ENCODE measurements around the gene CCDC91.

The CCDC91 gene

GRCh38 chr12:28425526-28425925 is 235.3 kb downstream of the CCDC91 start:
- Histone ChIP-seq H3K4me2 (ENCODE audit: low read depth, low read length, poor library complexity, severe bottlenecking) (peak overlapping the region; percentile 19), H3K79me2 (ENCODE audit: insufficient read depth, low read length) (no peaks in the 10 kb centered on the region), H3K9me2 (replicated peaks; ENCODE audit: insufficient read depth, low read length) (no peaks in the 10 kb centered on the region), H3K36me3 (ENCODE audit: low read length) (no peaks in the 10 kb centered on the region), H3K27ac (ENCODE audit: low read depth, low read length) (no peak overlapping the region), H3K4me3 (ENCODE audit: insufficient read depth, low read length, poor library complexity, severe bottlenecking) (no peak overlapping the region), H4K20me1 (ENCODE audit: low read depth, low read length) (no peaks in the 10 kb centered on the region), H3K9me3 (ENCODE audit: insufficient read depth, low read length) (no peaks in the 10 kb centered on the region), H3F3A (ENCODE audit: insufficient read depth) (no peaks in the 10 kb centered on the region), H2AFZ (ENCODE audit: low read depth, low read length, severe bottlenecking) (no peak overlapping the region), H3K9ac (ENCODE audit: low read length) (no peak overlapping the region), H3K27me3 (ENCODE audit: low read length) (no peaks in the 10 kb centered on the region)
- TF ChIP-seq EZH2phosphoT487 (conservative IDR thresholded peaks at IDR 0.05; ENCODE audit: low read length) (no peak), CTCF (IDR thresholded peaks at IDR 0.05; ENCODE audit: insufficient read depth, low read length, poor library complexity, severe bottlenecking) (no peak)

- Histone ChIP-seq H3K4me3 (ENCODE audit: insufficient read depth, low read length, poor library complexity, severe bottlenecking) (no peak overlapping the region), H3K9ac (ENCODE audit: low read length) (no peak overlapping the region)
Measured at GRCh38 chr12:28427046-28427445, 236.8 kb downstream of the CCDC91 start.

GRCh38 chr12:28440081-28440608 is 249.9 kb downstream of the CCDC91 start:
- H3K9ac ChIP-seq (ENCODE audit: low read length), result no peak overlapping the region
- H3K9me2 ChIP-seq (replicated peaks; ENCODE audit: insufficient read depth, low read length), result no peaks in the 10 kb centered on the region
- H3K27ac ChIP-seq (ENCODE audit: low read depth, low read length), result no peak overlapping the region
- TF ChIP-seq EZH2phosphoT487 (conservative IDR thresholded peaks at IDR 0.05; ENCODE audit: low read length), result no peak
- no peaks in the 10 kb centered on the region for H3F3A ChIP-seq (ENCODE audit: insufficient read depth)
- no peaks in the 10 kb centered on the region for H3K27me3 ChIP-seq (ENCODE audit: low read length)
- H3K36me3 ChIP-seq (ENCODE audit: low read length), result no peaks in the 10 kb centered on the region
- H2AFZ ChIP-seq (ENCODE audit: low read depth, low read length, severe bottlenecking), result no peak overlapping the region
- no peaks in the 10 kb centered on the region for H4K20me1 ChIP-seq (ENCODE audit: low read depth, low read length)
- H3K4me2 ChIP-seq (ENCODE audit: low read depth, low read length, poor library complexity, severe bottlenecking), result no peak overlapping the region
- H3K79me2 ChIP-seq (ENCODE audit: insufficient read depth, low read length), result no peaks in the 10 kb centered on the region
- H3K4me3 ChIP-seq (ENCODE audit: insufficient read depth, low read length, poor library complexity, severe bottlenecking), result no peak overlapping the region
- H3K9me3 ChIP-seq (ENCODE audit: insufficient read depth, low read length), result no peaks in the 10 kb centered on the region

More at GRCh38 chr12:28427046-28427445, 236.8 kb downstream of the CCDC91 start:
- H3K27me3 ChIP-seq (ENCODE audit: low read length), result no peaks in the 10 kb centered on the region
- no peaks in the 10 kb centered on the region for H4K20me1 ChIP-seq (ENCODE audit: low read depth, low read length)
- no peaks in the 10 kb centered on the region for H3K79me2 ChIP-seq (ENCODE audit: insufficient read depth, low read length)
- H3F3A ChIP-seq (ENCODE audit: insufficient read depth), result no peaks in the 10 kb centered on the region
- no peak overlapping the region for H2AFZ ChIP-seq (ENCODE audit: low read depth, low read length, severe bottlenecking)
- no peaks in the 10 kb centered on the region for H3K9me2 ChIP-seq (replicated peaks; ENCODE audit: insufficient read depth, low read length)
- TF ChIP-seq CTCF (IDR thresholded peaks at IDR 0.05; ENCODE audit: insufficient read depth, low read length, poor library complexity, severe bottlenecking), result no peak
- no peak for TF ChIP-seq EZH2phosphoT487 (conservative IDR thresholded peaks at IDR 0.05; ENCODE audit: low read length)
- no peak overlapping the region for H3K4me2 ChIP-seq (ENCODE audit: low read depth, low read length, poor library complexity, severe bottlenecking)
- H3K9me3 ChIP-seq (ENCODE audit: insufficient read depth, low read length), result no peaks in the 10 kb centered on the region
- H3K27ac ChIP-seq (ENCODE audit: low read depth, low read length), result no peak overlapping the region
- H3K36me3 ChIP-seq (ENCODE audit: low read length), result no peaks in the 10 kb centered on the region

- Histone ChIP-seq H4K20me1 (ENCODE audit: low read depth, low read length) (no peaks in the 10 kb centered on the region), H3K36me3 (ENCODE audit: low read length) (no peaks in the 10 kb centered on the region), H3K9ac (ENCODE audit: low read length) (no peak overlapping the region), H3K4me3 (ENCODE audit: insufficient read depth, low read length, poor library complexity, severe bottlenecking) (no peak overlapping the region), H3F3A (ENCODE audit: insufficient read depth) (no peaks in the 10 kb centered on the region), H3K9me3 (ENCODE audit: insufficient read depth, low read length) (no peaks in the 10 kb centered on the region), H3K27me3 (ENCODE audit: low read length) (no peaks in the 10 kb centered on the region), H3K9me2 (replicated peaks; ENCODE audit: insufficient read depth, low read length) (no peaks in the 10 kb centered on the region), H2AFZ (ENCODE audit: low read depth, low read length, severe bottlenecking) (no peak overlapping the region), H3K79me2 (ENCODE audit: insufficient read depth, low read length) (no peaks in the 10 kb centered on the region), H3K27ac (ENCODE audit: low read depth, low read length) (no peak overlapping the region), H3K4me2 (ENCODE audit: low read depth, low read length, poor library complexity, severe bottlenecking) (no peak overlapping the region)
- TF ChIP-seq EZH2phosphoT487 (conservative IDR thresholded peaks at IDR 0.05; ENCODE audit: low read length), result no peak
- TF ChIP-seq CTCF (IDR thresholded peaks at IDR 0.05; ENCODE audit: insufficient read depth, low read length, poor library complexity, severe bottlenecking), result no peak
Measured at GRCh38 chr12:28442101-28442500, 251.8 kb downstream of the CCDC91 start.

Measured in SU-DHL-6 (cell line).